Kidney capillary endothelial cell (primary cell): ENCODE results near the gene MSI2.

Experiments
- DNase-seq: peaks from one replicate; pipeline ENCODE4 v3.0.0-alpha.2; 2018; ENCODE audit warnings: low spot score

The MSI2 gene

DNA sequence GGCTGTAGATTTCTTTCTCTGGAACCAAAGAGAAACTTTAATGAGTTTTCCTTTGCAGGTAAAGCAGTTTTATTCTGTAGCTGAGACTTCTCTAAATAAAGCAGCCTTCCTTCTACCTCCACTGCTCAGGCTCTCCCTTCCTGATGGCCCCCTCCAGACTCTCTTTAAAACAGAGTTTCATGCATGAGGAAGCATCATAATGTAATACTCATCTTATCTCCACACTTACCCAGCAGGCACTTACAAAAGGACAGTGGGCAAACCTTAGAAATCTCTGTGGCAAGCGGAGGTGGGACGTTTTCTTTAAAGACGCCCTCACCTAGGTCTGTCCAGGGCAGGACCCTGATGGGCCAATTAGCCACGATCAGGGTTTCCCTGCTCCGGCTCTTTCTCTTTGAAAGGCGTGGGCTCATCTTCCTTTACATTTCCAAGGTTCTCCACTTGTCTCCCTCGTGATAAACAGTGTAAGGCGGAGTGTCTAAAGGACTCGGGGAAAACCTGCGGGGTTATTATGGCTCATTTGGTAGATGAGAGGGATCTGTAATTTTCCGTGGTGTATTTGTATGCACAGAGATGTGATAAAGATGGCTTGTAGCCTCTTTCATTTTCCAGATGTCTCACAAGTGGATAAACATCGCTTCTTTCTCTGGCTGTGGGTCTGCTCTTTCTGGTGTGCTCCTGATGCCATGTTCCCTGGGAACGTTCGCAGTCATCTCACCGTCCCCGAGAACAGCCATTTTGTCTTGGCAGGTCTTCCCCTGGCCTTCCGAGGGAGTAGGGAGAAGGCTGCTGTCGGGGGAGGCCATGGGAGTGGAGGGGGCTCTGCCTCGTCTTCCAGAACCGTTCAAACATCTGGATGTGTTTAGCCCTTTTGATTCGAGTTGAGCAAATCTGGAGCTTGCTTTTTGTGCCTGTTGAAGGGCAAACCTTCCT is 249.8 kb downstream of the MSI2 start:
- no peak for DNase-seq

DNA sequence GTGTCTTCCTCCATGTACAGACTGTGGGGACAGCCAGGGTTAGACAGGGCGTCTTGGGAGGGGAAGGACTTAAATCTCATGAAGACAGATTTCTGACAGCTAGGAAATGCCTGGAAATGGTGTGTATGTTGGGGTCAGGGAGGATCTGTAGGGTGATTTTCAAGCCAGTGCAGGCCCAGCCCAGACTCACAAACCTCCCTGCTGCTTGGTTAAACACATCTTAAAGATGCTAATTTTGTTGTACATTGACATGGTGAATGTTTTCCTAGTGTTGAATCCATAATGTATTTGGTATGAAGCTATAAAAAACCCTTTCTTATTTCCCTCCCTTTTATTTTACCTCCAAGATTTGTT is 250.4 kb downstream of the MSI2 start:
- DNase-seq, result no peak

DNA sequence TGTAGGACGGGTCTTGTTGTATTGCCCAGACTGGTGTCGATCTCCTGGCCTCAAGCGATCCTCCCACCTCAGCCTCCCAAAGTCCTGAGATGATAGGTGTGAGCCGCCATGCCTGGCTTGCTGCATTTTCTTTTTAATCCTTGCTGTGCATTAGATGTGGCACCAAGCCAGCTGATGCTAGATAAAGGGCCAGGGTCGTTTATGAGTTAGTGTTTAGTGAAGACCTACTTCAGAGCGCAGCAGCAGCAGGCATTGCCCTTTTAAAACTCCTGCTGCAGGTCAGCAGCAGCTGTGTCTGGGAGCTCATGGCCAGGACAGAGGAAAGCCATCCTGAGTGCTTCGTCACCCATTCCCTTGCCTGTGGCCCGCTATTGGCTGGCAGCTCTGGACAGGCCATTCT is 251.5 kb downstream of the MSI2 start:
- DNase-seq, result no peak

DNA sequence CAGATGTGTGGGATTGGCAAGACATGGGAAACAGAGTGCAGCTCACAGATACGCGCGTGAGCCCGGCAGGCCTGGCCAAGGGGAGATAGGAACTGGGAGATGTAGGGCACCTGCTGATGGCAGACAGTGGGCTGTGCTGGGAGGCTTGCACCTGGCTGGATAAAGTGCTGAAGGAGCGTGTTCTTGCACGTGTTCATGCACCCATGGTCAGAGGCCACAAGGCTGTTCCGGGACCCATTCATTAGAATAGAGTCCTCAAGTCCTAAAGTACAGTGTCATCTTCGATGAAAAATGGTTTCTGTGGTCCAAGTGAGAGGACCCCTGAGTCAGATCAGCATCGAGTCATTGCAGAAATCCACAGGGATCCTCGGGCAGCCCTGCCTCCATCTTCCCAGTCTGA is 252.3 kb downstream of the MSI2 start:
- no peak for DNase-seq

DNA sequence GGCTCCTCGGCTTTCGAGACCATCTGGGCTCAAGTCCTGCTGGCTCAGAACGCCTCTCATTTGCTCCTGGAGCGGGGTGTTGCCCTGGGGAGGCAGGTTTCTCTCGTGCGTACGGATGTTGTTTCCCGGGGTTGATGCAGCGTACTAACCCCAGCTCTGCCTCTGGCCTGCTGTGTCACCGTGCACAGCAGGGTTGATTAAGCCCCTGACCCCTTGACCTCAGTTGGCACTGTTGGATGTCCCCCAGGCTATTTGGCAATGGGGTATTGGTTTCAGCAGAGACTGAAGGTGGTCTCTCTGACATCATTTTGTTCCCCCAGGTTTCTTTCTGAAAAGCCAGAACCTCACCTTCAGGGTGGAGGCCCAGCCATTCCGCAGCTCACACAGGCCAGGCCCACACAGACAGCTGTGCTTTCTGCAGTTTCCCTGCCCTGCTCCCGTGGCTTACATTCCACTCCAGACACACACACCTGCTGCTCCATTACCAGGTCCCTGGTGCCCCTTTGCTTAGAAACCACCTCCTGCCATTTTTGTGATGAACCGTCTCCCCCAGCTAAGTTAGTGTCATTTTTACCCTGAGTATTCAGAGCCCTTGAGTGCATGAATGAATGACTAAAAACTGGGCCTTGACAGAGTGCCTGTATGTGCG is 255.3 kb downstream of the MSI2 start:
- no peak for DNase-seq

DNA sequence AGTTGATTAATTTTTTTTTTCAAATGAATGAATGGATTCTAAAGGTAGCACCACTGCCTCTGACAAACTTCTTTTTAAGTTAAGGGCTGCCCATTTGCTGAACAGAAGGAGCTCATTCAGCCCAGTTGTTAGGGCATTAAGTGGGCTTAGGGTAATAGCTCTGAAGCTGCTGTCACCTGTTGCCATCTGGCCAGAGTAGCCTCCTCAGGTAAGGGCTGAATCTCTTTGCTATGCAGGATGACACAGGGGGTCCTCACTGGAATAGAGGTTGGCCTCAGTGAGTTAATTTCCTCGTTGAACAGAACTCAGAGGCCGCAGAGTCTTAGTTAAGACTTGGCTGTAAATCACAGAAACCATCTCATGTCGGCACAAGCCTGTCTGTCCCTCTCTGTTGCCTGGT is 255.9 kb downstream of the MSI2 start:
- DNase-seq, result no peak

DNA sequence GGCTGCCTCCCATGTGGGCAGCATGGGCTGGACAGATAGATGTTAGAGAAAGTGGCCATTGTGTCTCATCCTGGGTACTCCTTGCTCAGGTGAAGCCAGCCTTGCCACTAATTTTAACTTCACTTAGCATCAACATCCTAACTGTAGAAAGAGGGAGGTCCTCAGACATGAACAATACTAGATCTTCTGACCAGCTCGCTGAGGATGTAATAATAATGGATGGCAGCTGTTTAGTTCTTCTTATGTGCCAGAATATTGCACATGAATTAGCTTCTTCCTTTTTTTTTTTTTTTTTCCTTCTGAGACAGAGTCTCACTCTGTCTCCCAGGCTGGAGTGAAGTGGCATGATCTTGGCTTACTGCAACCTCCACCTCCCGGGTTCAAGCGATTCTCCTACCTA is 256.4 kb downstream of the MSI2 start:
- no peak for DNase-seq

DNA sequence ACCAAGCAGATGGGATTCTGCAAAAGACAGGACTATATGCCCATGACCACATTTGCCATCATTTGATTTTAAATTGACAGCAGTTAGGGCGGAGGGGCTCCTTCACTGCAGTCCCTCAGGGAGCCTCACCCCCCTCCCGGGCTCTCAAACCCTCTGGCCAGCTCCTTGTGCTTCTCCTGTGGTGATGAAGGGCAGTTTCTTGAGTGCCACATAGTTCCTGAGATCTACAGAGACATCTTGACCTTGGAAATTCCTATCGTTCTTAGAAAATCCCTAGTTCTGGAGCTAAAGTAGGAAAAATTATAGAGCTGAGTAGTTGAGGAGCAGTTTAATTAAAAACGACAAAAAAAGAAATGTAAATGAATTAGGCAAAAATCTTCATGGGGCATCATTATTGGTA is 257.2 kb downstream of the MSI2 start:
- DNase-seq, result no peak

DNA sequence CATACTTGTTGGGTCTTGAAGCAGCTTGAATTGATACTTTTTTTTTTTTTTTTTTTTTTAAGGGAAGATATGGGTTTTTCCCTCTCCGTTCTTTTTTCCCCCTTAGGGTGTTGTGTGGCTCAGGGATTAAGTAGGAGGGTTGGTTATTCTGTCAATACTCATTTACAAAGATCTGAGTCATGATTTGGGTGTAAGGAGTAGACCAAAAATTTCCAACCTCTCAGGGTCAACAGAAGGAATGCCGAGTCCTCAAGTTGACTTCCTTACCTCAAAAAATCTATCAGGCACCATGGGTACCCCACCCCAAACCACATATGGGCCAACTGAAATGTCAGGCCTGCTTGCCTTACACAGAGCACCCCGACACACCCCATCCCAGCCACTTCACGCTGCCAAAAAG is 258.3 kb downstream of the MSI2 start:
- no peak for DNase-seq

DNA sequence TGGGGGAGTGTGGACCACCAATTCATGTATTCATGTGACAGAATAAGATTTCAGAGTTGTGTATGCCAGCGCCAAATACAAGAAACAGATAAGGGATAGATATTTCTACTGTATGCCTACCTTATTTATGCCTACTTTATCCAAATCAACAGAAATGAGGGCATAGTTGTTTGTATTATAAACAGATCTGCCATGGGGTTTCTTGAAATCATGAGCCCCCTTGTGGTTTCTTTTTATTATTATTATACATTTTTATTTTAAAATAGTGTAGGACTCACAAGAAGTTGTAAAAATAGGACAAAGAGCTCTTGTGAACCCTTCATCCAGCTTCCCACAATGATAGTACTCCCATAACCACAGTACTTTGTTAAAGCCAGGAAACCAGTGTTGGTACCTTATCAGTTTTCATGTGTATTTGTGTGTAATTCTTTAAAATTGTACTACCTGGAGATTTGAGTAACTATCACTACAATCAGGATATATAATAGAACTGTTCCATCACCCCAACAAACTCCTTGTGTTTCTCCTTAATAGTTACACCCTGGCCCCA is 259.4 kb downstream of the MSI2 start:
- peak; percentile 22 for DNase-seq

DNA sequence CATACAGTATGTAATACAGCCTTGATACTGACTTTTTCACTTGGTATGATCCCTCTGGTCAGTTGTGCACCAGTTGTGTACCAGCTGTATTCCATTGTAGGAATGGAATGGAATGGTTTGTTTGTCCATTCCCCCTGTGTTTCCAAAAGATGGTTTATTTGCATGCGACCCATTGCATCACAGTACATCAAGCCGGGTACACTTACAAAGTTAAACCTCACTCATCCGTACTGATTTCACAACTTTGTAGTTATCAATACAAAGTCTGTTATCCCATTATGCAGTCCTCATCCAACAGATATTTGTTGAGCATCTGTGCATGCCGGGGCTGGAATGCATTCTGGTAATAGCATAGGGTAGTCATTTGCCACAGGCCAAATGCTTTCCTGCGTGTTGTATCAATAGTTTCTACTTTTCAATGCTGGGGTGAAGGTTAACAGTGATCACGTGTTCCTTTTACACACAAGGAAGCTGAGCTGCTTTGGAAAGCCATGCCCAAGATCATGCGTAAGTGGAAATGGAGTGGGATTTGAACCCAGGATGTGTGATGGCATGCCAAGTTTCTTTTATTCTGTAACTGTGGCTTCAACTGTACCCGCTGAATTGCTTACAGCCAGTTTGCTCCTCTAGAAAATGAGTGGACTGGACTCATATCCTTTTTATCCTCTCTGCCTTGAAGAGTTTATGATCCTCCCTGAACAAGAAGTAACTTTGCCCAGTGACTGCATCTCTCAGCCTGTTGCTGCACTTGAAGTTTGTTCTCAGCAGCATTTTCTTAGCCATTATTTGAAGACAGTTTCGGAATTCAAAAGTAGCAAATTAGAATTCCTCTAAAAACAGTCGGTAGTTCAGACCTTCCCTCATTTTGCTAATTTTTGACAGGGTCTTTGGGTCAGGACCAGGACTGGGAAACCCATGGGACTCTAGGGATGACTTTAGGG is 260.2 kb downstream of the MSI2 start:
- no peak for DNase-seq

DNA sequence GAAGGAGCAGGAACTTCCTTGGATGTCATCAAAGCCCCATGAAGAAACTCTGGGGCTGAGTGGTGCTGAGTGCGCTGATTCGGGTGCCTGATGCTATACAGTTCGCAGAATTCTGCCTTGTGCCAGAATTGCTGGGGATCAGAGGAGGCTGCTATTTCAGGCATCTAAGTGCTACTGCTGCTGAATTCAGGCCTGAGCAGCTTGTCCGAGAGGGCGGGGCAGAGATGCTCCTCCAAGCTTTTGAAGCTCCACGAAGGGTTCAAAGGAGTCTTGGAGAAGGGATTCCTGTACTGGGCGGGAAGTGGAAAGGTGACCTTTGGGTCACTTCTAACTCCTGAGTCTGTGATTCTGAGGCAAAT is 260.9 kb downstream of the MSI2 start:
- DNase-seq, result no peak

DNA sequence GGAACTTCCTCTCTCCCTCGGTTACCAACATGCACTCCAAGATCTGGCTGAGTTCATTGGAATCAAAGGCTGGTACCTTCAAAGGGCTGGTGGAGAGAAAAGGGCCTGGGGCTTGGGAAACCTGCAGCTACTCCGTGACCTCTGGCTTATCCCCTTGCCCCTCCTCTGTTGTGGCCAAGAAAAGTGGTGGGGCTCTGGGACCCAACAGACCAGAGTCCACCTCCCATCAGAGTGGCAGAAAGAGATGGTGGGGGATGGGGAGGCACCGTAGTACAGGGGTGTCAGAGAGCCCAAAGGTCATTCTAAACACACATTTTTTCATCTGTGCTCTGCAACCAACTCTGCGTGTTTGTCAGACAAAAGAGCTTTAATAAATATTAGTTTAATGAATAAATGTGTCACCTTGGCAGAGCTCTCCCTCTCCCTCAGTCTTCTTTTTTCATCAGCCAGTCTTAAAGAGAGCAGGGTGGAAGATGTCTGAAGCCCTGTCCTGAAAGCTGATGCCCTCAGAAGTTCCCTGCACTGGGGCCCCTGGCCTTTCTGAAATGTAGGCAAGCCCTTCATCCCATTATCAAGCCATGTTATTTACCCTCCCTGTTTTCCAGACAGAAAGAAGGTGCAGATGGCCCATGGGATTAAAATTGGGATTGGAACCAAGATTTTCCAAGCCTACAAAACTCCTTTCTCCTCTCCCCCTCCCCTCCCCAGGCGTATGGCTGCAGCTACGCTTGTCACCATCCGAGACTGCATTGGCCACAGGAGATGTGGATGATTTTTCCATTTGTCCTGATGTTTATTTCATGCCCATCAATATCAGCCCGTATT is 261.5 kb downstream of the MSI2 start:
- DNase-seq, result no peak

DNA sequence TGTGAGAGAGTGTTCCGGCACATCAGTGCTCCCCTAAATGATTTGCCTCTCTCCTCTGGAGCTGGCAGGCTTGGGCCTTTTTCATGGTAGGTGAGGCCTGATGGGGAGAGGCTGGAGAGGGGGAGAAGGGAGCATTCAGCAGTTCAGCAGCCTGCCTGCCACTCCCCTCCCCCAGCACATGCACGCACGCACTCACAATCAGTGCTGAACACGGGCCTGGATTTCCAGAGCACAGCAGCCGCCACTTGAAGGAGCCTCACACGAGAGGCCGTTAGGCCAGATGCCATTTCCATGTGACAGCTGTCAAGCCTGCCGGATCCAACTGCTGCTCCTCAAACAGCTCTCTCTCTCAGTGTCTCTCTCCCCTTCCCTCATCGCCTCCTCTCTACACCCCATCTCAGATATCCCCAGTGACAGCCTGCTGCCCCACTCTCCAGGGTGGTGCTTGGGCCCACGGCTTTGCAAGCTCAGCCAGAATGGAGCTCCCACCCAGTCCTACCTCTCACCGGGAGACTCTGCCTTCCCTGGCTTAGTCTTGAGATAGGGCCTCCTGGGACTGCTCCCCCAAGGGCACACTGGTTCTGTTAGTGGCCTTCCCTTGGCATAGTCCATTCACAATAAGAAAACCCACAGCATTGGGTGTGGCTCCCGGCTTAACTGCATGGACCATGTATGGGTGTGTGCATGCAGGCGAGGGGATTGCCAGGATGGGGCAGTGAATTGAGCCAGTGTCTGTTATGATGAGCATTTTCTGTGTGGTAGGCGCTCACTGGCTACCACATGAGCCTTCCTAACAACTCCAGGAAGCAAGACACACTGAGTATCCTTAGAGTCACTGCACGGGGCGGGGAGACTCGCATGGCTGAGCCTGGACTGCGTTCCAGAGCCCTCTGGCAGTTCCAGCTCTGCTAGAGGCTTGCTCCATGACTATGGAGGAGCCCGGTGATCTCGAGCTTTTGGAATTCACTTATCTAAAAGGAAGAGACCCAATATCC is 262.6 kb downstream of the MSI2 start:
- DNase-seq, result no peak

DNA sequence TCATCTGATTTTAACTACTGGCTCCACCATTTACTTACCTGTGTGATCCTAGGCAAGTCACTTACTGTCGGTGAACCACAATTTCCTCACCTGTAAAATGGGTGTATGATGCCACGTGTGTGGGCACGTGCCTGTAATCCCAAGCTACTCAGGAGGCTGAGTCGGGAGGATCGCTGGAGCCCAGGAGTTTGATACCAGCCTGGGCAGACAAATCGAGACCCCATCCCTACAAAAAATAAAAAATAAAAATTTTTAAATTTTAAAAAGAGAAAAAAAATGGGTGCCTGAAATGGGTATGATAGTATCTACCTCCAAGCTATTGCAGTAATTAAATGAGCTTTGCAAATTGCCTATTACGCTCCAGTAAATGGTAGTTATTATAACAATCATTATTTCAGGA is 263.5 kb downstream of the MSI2 start:
- DNase-seq, result no peak

DNA sequence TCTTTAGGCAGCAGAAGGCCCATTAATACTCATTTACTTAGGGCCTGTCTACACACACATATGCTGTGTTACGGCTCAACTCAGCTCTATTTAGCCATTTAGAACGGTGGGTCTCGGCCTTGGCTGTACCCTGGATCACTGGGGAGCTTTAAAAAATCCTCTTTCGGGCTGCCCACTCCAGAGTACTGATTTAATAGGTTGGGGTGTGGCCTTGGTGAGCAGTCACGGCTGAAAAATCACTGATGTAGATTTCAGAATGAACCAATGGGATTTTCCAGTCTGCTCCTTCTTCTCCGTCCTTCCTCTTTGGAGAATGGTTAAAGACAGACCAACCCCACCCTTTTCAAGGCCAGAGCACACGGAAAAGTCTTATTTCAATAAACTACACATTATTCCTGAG is 265.3 kb downstream of the MSI2 start:
- no peak for DNase-seq

DNA sequence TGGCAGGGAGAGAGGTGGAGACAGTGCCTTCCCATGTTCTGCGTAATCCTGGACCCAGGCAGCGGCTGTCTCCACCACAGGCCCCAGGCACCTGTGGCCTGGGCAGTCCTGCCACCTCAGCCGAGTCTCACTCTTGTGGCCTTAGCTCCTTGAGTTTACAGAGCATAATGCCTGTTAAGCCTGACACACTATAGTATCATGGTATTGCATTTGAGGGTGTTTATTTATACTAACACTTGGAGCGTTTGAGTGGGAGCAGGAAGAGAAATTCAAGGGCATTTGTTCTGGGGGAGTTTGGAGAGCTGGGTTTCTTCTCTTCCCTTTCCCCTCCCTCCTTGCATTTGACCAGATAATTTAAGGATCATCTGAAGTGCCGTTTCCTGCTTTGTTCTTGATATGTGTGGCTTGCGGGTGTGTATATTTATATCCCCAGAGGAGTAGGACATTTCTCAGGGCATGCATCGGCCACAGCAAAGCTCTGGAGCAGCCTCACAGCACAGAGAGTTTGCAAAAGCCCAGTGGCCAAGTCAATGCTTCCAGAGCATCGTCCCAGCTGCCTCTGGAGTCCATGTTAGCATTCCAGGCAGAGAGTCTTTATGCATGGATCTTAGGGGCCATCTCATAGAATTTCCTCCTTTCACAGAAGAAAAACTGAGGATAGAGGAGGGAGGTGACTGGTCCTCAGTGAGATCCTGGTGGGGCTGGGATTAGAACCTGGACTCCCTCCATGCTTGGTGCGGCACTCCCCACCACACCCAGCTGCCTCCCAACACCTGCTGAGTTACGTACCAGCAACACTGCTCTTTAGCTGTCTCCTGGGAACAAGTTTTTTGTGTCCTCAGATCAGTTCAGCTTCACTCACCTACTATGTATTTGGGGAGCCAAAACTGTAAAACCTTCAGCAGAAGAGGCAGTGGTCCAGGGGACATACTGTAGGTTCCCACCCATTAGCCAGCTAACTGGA is 266.0 kb downstream of the MSI2 start:
- no peak for DNase-seq

DNA sequence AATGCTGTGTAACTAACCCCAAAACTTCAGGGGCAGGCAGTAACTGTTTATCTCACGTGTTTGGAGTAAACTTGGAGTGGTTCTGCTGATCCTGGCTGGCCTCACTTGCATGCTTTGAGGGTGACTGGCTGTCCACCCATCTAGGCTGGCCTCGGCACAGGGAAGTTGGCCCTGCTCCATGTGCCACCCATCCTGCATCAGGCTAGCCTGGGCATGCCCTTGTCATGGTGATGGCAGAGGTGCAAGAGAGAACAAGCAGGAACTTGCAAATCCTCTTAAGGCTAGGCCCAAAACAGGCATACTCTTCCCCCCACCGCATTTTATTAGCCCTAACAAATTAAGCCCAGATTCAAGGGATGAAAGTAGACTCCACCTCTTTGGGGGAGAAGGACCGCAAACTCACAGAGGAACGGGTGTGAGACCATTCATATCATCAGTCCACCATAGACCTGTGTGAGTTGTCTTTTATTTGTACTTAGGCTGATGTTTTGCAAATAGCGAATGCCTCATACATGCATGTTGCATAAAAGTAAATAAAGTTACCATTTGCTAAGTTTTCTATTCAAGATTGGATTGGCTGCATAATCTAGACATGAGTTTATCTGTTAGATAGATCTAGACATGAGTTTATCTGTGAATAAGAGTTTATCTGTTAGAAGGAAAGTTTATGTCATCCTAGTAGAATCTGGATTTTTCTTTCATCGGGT is 267.8 kb downstream of the MSI2 start:
- no peak for DNase-seq
